VCaP (cell line): ENCODE measurements around the gene DSG4.

Experiments
- H3K27ac ChIP-seq: fragments of 450-650 bp; 2 replicates; pipeline ENCODE4 v1.5.1; 2017
- TF ChIP-seq, protein P1 (sequence below): fragments of 450-650 bp; conservative IDR thresholded peaks from 2 replicates; pipeline ENCODE4 v1.5.1; 2017; ENCODE audit warnings: mild to moderate bottlenecking, moderate library complexity

The DSG4 gene

GRCh38 chr18:31420524-31420923 is 43.9 kb downstream of the DSG4 start:
- TF ChIP-seq, protein P1, sequence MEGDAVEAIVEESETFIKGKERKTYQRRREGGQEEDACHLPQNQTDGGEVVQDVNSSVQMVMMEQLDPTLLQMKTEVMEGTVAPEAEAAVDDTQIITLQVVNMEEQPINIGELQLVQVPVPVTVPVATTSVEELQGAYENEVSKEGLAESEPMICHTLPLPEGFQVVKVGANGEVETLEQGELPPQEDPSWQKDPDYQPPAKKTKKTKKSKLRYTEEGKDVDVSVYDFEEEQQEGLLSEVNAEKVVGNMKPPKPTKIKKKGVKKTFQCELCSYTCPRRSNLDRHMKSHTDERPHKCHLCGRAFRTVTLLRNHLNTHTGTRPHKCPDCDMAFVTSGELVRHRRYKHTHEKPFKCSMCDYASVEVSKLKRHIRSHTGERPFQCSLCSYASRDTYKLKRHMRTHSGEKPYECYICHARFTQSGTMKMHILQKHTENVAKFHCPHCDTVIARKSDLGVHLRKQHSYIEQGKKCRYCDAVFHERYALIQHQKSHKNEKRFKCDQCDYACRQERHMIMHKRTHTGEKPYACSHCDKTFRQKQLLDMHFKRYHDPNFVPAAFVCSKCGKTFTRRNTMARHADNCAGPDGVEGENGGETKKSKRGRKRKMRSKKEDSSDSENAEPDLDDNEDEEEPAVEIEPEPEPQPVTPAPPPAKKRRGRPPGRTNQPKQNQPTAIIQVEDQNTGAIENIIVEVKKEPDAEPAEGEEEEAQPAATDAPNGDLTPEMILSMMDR = no peak
- peak overlapping the region; percentile 16 for H3K27ac ChIP-seq

- peak overlapping the region; percentile 64; the same call in 1 of the 2 replicates for H3K27ac ChIP-seq
- TF ChIP-seq, protein P1 = peak; percentile 43
Measured at GRCh38 chr18:31424383-31424988, 47.9 kb downstream of the DSG4 start.

DNA sequence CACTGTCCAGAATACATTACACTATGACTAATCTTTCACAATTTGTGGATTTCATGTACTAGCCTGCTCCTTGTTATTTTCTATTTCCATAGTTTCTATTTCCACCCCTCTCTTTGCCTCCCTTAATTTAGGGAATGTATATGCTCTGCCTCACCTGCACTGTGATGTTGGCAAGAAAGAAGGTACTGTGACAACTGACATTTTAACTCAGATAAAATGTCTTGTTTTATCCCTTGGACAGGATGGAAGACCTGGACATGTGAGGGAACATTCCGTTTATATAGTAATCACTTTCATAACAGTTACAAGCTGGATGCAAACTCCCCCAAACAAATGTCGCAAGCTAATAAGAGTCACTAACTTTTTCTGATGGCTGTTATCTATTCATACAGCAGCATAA is 49.4 kb downstream of the DSG4 start:
- no peak overlapping the region for H3K27ac ChIP-seq
- TF ChIP-seq, protein P1 = no peak

DNA sequence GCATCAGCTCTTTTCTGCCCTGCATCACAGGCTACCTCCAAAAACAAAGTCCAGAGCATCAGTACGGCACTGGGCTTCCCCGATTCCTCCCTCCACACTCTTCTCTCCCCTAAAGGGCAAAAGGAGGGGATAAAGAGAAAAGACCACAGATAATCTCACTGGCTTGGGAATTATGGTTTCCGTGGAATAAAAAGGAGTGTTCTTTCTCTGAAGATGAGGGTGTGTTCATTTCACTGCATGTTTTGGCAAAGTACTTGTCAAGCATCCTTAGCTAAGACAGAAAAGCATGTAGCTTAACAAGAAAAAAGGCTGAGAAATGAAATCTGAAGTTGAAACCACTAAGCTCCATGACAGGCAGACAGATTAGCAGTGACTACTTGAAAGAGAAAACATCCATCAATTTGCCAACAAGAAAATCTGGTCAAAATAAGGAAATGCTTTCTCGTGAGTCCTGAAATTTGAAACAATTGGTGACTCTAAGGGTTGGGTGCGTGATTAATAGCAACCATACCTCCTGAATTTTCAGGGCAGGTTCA is 50.4 kb downstream of the DSG4 start:
- TF ChIP-seq, protein P1 = no peak
- no peak overlapping the region for H3K27ac ChIP-seq

GRCh38 chr18:31428211-31428610 is 51.6 kb downstream of the DSG4 start:
- TF ChIP-seq, protein P1 = no peak
- no peak overlapping the region for H3K27ac ChIP-seq

DNA sequence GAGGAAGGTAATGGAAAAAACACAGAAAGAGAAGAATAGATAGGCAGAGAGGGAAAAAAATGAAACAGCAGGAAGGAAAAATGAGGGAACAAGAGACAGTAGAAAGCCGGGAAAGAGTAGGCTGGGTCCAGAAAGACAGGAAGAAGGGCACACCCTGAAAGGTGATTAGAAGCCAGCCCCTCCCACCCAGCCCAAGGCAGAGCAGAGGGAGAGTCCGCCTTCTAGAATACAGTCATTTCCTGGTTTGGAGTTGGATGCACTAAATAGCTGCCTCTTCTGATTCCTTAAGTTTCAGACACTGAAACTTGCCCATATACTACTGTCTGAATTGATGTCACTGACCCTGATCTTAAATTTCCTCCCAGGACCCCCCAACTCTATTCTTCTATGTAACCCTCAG is 53.0 kb downstream of the DSG4 start:
- TF ChIP-seq, protein P1 = no peak
- H3K27ac ChIP-seq = no peak overlapping the region

DNA sequence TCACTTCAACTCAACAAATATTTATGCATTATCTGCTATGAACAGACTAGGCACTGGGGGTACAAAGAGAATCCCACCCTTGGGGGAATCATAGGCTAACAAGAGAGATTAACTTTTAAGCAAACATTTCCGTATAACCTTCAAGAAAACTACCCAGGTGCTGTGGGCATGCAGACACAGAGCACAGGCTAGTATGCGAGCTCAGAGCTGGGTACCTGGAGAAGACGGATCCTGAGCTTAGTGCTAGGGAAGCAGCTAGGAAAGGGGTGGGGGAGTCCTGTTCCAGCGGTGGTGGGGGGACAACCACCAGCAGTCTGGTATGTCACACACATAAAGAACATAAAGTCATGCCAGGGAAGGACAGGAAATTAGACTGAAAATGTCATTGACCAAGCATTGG is 53.5 kb downstream of the DSG4 start:
- TF ChIP-seq, protein P1 = no peak

More for the DNA sequence above, 53.5 kb downstream of the DSG4 start:
- no peak overlapping the region for H3K27ac ChIP-seq
